Measurements from ENCODE around the gene SLC25A33.

The SLC25A33 gene

DNA sequence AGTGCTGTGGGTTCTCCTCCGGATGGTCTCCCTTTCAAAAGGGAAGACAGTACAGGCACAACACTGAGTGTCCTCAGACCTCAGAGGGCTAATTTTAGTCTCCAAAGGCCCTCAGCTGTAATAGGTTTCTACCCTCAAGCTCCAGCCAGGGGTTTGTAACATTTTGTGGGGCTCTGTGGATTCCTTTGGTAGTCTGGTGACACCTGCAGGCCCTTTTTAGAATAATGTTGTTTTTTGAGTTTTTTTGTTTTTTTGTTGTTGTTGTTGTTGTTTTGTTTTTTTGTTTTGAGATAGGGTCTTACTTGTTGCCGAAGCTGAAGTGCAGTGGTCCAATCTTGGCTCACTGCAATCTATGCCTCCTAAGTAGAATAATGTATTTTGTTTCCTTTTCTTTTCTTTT is 34.5 kb downstream of the SLC25A33 start:
- Histone ChIP-seq H3K4me3 (ENCODE audit: low read depth, low read length) (no peak overlapping the region), H3K27ac (ENCODE audit: extremely low read depth, low read depth, low read length) (no peak overlapping the region), H3K4me1 (ENCODE audit: control insufficient read depth, insufficient read depth, low read length) (no peaks in the 10 kb centered on the region), H3K9me3 (ENCODE audit: control insufficient read depth, insufficient read depth, low read depth, low read length) (no peaks in the 10 kb centered on the region), H3K36me3 (ENCODE audit: control insufficient read depth in 2 of 2, insufficient read depth in 1 of 2, low read length in 2 of 2) (peaks cover 11 to 40% of the 10 kb centered on the region in 2 experiments; a peak in 2 of 3 replicates)
- POLR2A ChIA-PET: no interaction called here
- CTCF ChIA-PET: interaction anchor here (0.7 to 4.6 kb wide), 12 partner anchors 10 to 347 kb away, joined by 3 to 49 read pairs (median 3); no protein-coding TSS in a partner anchor
- TF ChIP-seq ZNF362 (tag by site-specific recombination; IDR thresholded peaks at IDR 0.05): peak; percentile 74
- TF ChIP-seq HOXA7 (CRISPR knock-in tag; IDR thresholded peaks at IDR 0.05; ENCODE audit: borderline replicate concordance): no peak
- TF ChIP-seq CTCF (tag by site-specific recombination; IDR thresholded peaks at IDR 0.05): peak; percentile 71
- TF ChIP-seq ZNF654 (tag by site-specific recombination; IDR thresholded peaks at IDR 0.05; ENCODE audit: low read depth): peak; percentile 64

- ChIA-PET POLR2A (no interaction called here), CTCF (interaction anchor here (0.7 to 4.6 kb wide), 6 partner anchors 13 to 635 kb away, joined by 3 to 49 read pairs (median 4); partner anchors contain the start of gene KIF1B)
- no peak overlapping the region for H3K27ac ChIP-seq (ENCODE audit: extremely low read depth, low read depth, low read length)
- H3K9me3 ChIP-seq (ENCODE audit: control insufficient read depth, insufficient read depth, low read depth, low read length): no peaks in the 10 kb centered on the region
- H3K4me1 ChIP-seq (ENCODE audit: control insufficient read depth, insufficient read depth, low read length): no peaks in the 10 kb centered on the region
- H3K4me3 ChIP-seq (ENCODE audit: low read depth, low read length): no peak overlapping the region
- TF ChIP-seq ZNF133 (tag by site-specific recombination; IDR thresholded peaks at IDR 0.05) (no peak), ZNF596 (tag by site-specific recombination; IDR thresholded peaks at IDR 0.05) (no peak), BCL6B (tag by site-specific recombination; IDR thresholded peaks at IDR 0.05) (no peak), ZNF707 (tag by site-specific recombination; IDR thresholded peaks at IDR 0.05) (no peak), ZNF23 (tag by site-specific recombination; IDR thresholded peaks at IDR 0.05; ENCODE audit: borderline replicate concordance) (no peak), PRDM4 (tag by site-specific recombination; IDR thresholded peaks at IDR 0.05) (no peak), ZEB2 (tag by site-specific recombination; IDR thresholded peaks at IDR 0.05) (no peak), ZNF660 (tag by site-specific recombination; IDR thresholded peaks at IDR 0.05) (no peak), ZBTB11 (tag by site-specific recombination; conservative IDR thresholded peaks at IDR 0.05; ENCODE audit: low read depth) (no peak), ZNF354C (tag by site-specific recombination; IDR thresholded peaks at IDR 0.05; ENCODE audit: borderline replicate concordance, low read depth) (no peak), ZNF670 (tag by site-specific recombination; IDR thresholded peaks at IDR 0.05; ENCODE audit: low read depth) (no peak), ZNF501 (tag by site-specific recombination; IDR thresholded peaks at IDR 0.05) (no peak)
- TF ChIP-seq, protein P1, sequence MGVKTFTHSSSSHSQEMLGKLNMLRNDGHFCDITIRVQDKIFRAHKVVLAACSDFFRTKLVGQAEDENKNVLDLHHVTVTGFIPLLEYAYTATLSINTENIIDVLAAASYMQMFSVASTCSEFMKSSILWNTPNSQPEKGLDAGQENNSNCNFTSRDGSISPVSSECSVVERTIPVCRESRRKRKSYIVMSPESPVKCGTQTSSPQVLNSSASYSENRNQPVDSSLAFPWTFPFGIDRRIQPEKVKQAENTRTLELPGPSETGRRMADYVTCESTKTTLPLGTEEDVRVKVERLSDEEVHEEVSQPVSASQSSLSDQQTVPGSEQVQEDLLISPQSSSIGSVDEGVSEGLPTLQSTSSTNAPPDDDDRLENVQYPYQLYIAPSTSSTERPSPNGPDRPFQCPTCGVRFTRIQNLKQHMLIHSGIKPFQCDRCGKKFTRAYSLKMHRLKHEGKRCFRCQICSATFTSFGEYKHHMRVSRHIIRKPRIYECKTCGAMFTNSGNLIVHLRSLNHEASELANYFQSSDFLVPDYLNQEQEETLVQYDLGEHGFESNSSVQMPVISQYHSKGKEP (tag by site-specific recombination; IDR thresholded peaks at IDR 0.05): no peak
- TF ChIP-seq, protein P2, sequence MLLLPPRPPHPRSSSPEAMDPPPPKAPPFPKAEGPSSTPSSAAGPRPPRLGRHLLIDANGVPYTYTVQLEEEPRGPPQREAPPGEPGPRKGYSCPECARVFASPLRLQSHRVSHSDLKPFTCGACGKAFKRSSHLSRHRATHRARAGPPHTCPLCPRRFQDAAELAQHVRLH (tag by site-specific recombination; IDR thresholded peaks at IDR 0.05): no peak
- TF ChIP-seq, protein P3, sequence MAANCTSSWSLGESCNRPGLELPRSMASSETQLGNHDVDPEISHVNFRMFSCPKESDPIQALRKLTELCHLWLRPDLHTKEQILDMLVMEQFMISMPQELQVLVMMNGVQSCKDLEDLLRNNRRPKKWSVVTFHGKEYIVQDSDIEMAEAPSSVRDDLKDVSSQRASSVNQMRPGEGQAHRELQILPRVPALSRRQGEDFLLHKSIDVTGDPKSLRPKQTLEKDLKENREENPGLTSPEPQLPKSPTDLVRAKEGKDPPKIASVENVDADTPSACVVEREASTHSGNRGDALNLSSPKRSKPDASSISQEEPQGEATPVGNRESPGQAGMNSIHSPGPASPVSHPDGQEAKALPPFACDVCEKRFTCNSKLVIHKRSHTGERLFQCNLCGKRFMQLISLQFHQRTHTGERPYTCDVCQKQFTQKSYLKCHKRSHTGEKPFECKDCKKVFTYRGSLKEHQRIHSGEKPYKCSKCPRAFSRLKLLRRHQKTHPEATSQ (tag by site-specific recombination; IDR thresholded peaks at IDR 0.05): no peak
- H3K36me3 ChIP-seq (ENCODE audit: control insufficient read depth in 2 of 2, insufficient read depth in 1 of 2, low read length in 2 of 2): peaks cover 11 to 58% of the 10 kb centered on the region in 2 experiments; a peak in 2 of 3 replicates
Measured at GRCh38 chr1:9575486-9575885, 36.2 kb downstream of the SLC25A33 start.

Data from HEK293 (cell line).